K562 (cell line): ENCODE results near the gene CENPQ. TPM values are rescaled to one million over a fixed set of nuclear protein-coding genes. Genes with fewer than 3 reads are reported as not detected.
A peak's percentile ranks its signal among the peaks of the same experiment; 100 is the strongest.

ENCODE experiments used
- ATAC-seq: fragments of 200-7000 bp; cut with Tn5 transposase; 3 replicates; pipeline ENCODE4 v1.9.1; 2020; ENCODE audit warnings: moderate library complexity
- BruUV-seq: library from RNA; stranded (reverse); fragments of 400-500 nt; replicated peaks from 2 replicates; lab custom pipeline; 2021; lab: Mats Ljungman, UMichigan
- CTCF ChIA-PET: fragments of 300-600 bp; formaldehyde crosslinking; extraction: SDS; loops from one replicate; lab custom pipeline; 2021; ENCODE audit warnings: low intra/inter-chr PET ratio; lab: Yijun Ruan, JAX
- POLR2A ChIA-PET: fragments of 300-600, 350-650 bp; sonication (Branson Sonifier 250); formaldehyde crosslinking; extraction: SDS; loops from one replicate; lab custom pipeline; 2021; ENCODE audit warnings: antibody characterized with exemption, inconsistent platforms; lab: Yijun Ruan, JAX
- DNase-seq, 4 experiments: peaks; one replicate each; pipeline versions ENCODE4 v3.0.0 to v3.0.0-alpha.2; 2011 to 2018; ENCODE audit warnings: low spot score in 3 of 4, mixed read lengths in 3 of 4; ENCODE audit errors: extremely low read depth in 1 of 4
- FAIRE-seq: peaks from 2 replicates; lab custom pipeline; 2011; peaks lifted over from hg19 to GRCh38; lab: Jason Lieb, UNC
- H2AFZ ChIP-seq: 2 replicates; pipeline ENCODE4 v1.6.0; 2011; ENCODE audit warnings: low read depth, low read length, control low read depth, inconsistent platforms
- H3K27ac ChIP-seq: fragments of 200-600 bp; 3 replicates; pipeline ENCODE4 v1.8.0; 2011; ENCODE audit warnings: low read depth, mild to moderate bottlenecking, control low read depth, inconsistent platforms, low read length, moderate library complexity, mixed read lengths; ENCODE audit errors: extremely low read depth
- H3K27me3 ChIP-seq, 2 experiments: fragments of 300-600 bp in 1 of 2; 2 replicates in 1 of 2; 3 replicates in 1 of 2; pipeline versions ENCODE4 v1.6.0 to v1.8.0; 2011; ENCODE audit warnings: inconsistent platforms in 2 of 2, low read length in 2 of 2, mild to moderate bottlenecking in 1 of 2, mixed read lengths in 1 of 2, moderate library complexity in 1 of 2; ENCODE audit not compliant: control insufficient read depth in 2 of 2, insufficient read depth in 2 of 2
- H3K36me3 ChIP-seq: fragments of 300-600 bp; 3 replicates; pipeline ENCODE4 v1.8.0; 2011; ENCODE audit warnings: mild to moderate bottlenecking, low read length, inconsistent platforms; ENCODE audit not compliant: control insufficient read depth, insufficient read depth
- H3K4me1 ChIP-seq, 2 experiments: fragments of 200-600 bp in 1 of 2; replicated peaks in 1 of 2; 2 replicates in 1 of 2; 3 replicates in 1 of 2; pipeline versions ENCODE4 v1.5.1 to v1.8.0; 2011; ENCODE audit warnings: inconsistent platforms in 2 of 2, low read length in 2 of 2, mild to moderate bottlenecking in 1 of 2, mixed read lengths in 1 of 2, moderate library complexity in 1 of 2; ENCODE audit not compliant: control insufficient read depth in 2 of 2, insufficient read depth in 2 of 2
- H3K4me2 ChIP-seq: 2 replicates; pipeline ENCODE4 v1.6.1; 2011; ENCODE audit warnings: low read length, control low read depth, inconsistent platforms, mixed read lengths; ENCODE audit not compliant: insufficient read depth
- H3K4me3 ChIP-seq: fragments of 200-600 bp; sonication (generic), shearing (Covaris generic); 2 replicates; pipeline ENCODE4 v1.5.1; 2016; ENCODE audit warnings: control low read depth, inconsistent platforms
- H3K79me2 ChIP-seq: fragments of 200-600 bp; 3 replicates; pipeline ENCODE4 v1.8.0; 2011; ENCODE audit warnings: low read length, inconsistent platforms; ENCODE audit not compliant: control insufficient read depth, insufficient read depth
- H3K9ac ChIP-seq, 2 experiments: 2 replicates each; pipeline versions ENCODE4 v1.6.0 to v1.6.1; 2011; ENCODE audit warnings: low read depth in 2 of 2, low read length in 2 of 2, control low read depth in 1 of 2, inconsistent platforms in 1 of 2, mild to moderate bottlenecking in 1 of 2, mixed read lengths in 1 of 2; ENCODE audit not compliant: insufficient read depth in 1 of 2
- H3K9me1 ChIP-seq: one replicate; pipeline ENCODE4 v1.6.0; 2011; ENCODE audit warnings: inconsistent platforms, mild to moderate bottlenecking, low read length, moderate library complexity; ENCODE audit not compliant: control insufficient read depth, insufficient read depth
- H3K9me3 ChIP-seq: replicated peaks from 2 replicates; pipeline ENCODE4 v1.5.1; 2011; ENCODE audit warnings: low read depth, low read length, inconsistent platforms; ENCODE audit not compliant: control insufficient read depth, insufficient read depth
- H4K20me1 ChIP-seq: replicated peaks from 2 replicates; pipeline ENCODE4 v1.6.1; 2011; ENCODE audit warnings: low read length, inconsistent platforms, mixed read lengths; ENCODE audit not compliant: control insufficient read depth, insufficient read depth
- EGR1 ChIP-seq: fragments of 450-650 bp; conservative IDR thresholded peaks from 2 replicates; pipeline ENCODE4 v1.6.1; 2017; ENCODE audit warnings: mild to moderate bottlenecking
- GABPB1 ChIP-seq: sonication (generic); formaldehyde crosslinking; IDR thresholded peaks from 2 replicates; pipeline ENCODE4 v1.8.0; 2022; ENCODE audit warnings: mild to moderate bottlenecking, missing genetic modification reagents
- KAT7 ChIP-seq: sonication (generic); formaldehyde crosslinking; IDR thresholded peaks from 2 replicates; pipeline ENCODE4 v1.8.0; 2022; ENCODE audit warnings: missing genetic modification reagents, mild to moderate bottlenecking, borderline replicate concordance
- KDM1A ChIP-seq, 2 experiments: fragments of 450-650 bp; IDR thresholded peaks; 2 replicates each; pipeline ENCODE4 v1.6.1; 2016; ENCODE audit warnings: mild to moderate bottlenecking in 2 of 2
- MBD1 ChIP-seq: fragments of 250-450 bp; sonication (Bioruptor Pico); IDR thresholded peaks from 2 replicates; pipeline ENCODE4 v1.8.0; 2022; ENCODE audit warnings: inconsistent platforms
- MEF2A ChIP-seq: IDR thresholded peaks from 2 replicates; pipeline ENCODE4 v1.6.1; 2011; ENCODE audit warnings: low read depth, mild to moderate bottlenecking, low read length, moderate library complexity; ENCODE audit not compliant: control insufficient read depth
- MYC ChIP-seq, 2 experiments: fragments of 250-450 bp in 1 of 2; sonication (Bioruptor Pico) in 1 of 2; IDR thresholded peaks; 2 replicates each; pipeline versions ENCODE4 v1.5.1 to v1.6.1; 2012 to 2021; ENCODE audit warnings: low read depth in 2 of 2, borderline replicate concordance in 1 of 2, improper control_type of control experiment in 1 of 2, low read length in 1 of 2, mild to moderate bottlenecking in 1 of 2, moderate library complexity in 1 of 2
- NFYB ChIP-seq: IDR thresholded peaks from 2 replicates; pipeline ENCODE4 v1.6.1; 2011; ENCODE audit warnings: mild to moderate bottlenecking, moderate library complexity; ENCODE audit not compliant: insufficient read length; ENCODE audit errors: extremely low read depth
- POU5F1 ChIP-seq: fragments of 150-350 bp; IDR thresholded peaks from 2 replicates; pipeline ENCODE4 v1.6.1; 2014; ENCODE audit warnings: borderline replicate concordance, low read length, low read depth, mild to moderate bottlenecking; ENCODE audit not compliant: partially characterized antibody
- SP2 ChIP-seq: IDR thresholded peaks from 2 replicates; pipeline ENCODE4 v1.6.1; 2011; ENCODE audit warnings: mild to moderate bottlenecking, low read depth, low read length, moderate library complexity; ENCODE audit not compliant: poor library complexity, severe bottlenecking; ENCODE audit errors: extremely low read depth
- SRSF1 ChIP-seq: fragments of 200-400 bp; formaldehyde crosslinking; IDR thresholded peaks from 2 replicates; pipeline ENCODE4 v1.6.1; 2017; ENCODE audit warnings: mild to moderate bottlenecking, low read depth, low read length, moderate library complexity
- TAF7 ChIP-seq: fragments of 450-650 bp; IDR thresholded peaks from 2 replicates; pipeline ENCODE4 v1.6.1; 2016; ENCODE audit warnings: missing genetic modification characterization, missing compliant biosample characterization
- YY1 ChIP-seq, 3 experiments: IDR thresholded peaks; 2 replicates each; pipeline ENCODE4 v1.6.1; 2011; ENCODE audit warnings: low read length in 2 of 3, mild to moderate bottlenecking in 2 of 3, moderate library complexity in 2 of 3, borderline replicate concordance in 1 of 3, control low read depth in 1 of 3, low read depth in 1 of 3; ENCODE audit not compliant: insufficient read depth in 3 of 3, insufficient replicate concordance in 2 of 3, control insufficient read depth in 1 of 3, insufficient read length in 1 of 3; ENCODE audit errors: extremely low read depth in 1 of 3
- WGBS: fragments of 100-300 bp; shearing (Covaris generic); methylation state at CpG from one replicate; pipeline ENCODE4 v1.1.6; 2016; ENCODE audit warnings: low coverage, mixed read lengths; ENCODE audit not compliant: insufficient coverage; ENCODE audit errors: missing lambda C conversion rate; 5-methylcytosine and 5-hydroxymethylcytosine counted together
- in situ Hi-C: fragments of 300-500 bp; cut with MboI; formaldehyde crosslinking; loops from 4 replicates; pipeline ENCODE4 v1.15.0; 2018; ENCODE audit warnings: inconsistent platforms, mixed read lengths
- intact Hi-C: fragments of 100-400 bp; cut with micrococcal nuclease; formaldehyde crosslinking; loops from 2 replicates; pipeline ENCODE4 v1.14.2; 2022
- polyA plus RNA-seq, 8 experiments: library from polyadenylated mRNA; depleted of rRNA in 4 of 8; stranded (reverse) in 5 of 8; unstranded in 3 of 8; fragments of >200 nt; fragmentation: Nextera tagmentation in 2 of 8; fragmentation: Illumina TruSeq in 1 of 8; extraction: Ambion mirVana in 2 of 8; extraction: Trizol in 1 of 8; gene quantifications; 2 replicates each; pipeline versions ENCODE4 v1.2.1 to v1.2.3, GENCODE V29; 2011 to 2014; ENCODE audit warnings: inconsistent platforms in 1 of 8, missing spikeins in 1 of 8
- total RNA-seq, 7 experiments: library from RNA; depleted of rRNA in 6 of 7; stranded (reverse); fragments of >200 nt in 6 of 7; fragmentation: Illumina TruSeq in 2 of 7; extraction: Trizol in 2 of 7; gene quantifications; 2 replicates each; pipeline versions ENCODE4 v1.2.1 to v1.2.3, GENCODE V29; 2011 to 2021; ENCODE audit warnings: low replicate concordance in 1 of 7

Gene CENPQ
- total and polyA plus RNA-seq, 9 of the 15 experiments (the other 6 are each of a cell fraction or from before 2014, with no cell fraction given), result 12.7 to 48.3 (median 26.4) TPM

GRCh38 chr6:49462071-49462470 lies 1.1 kb upstream of the CENPQ start:
- in situ Hi-C loops, result no loop called here
- Histone ChIP-seq H3K4me2 (peak overlapping the region; percentile 98), H3K9me1 (no peaks in the 10 kb centered on the region), H3K36me3 (peaks cover 13% of the 10 kb centered on the region; the same call in 2 of the 3 replicates), H3K27ac (peak overlapping the region; percentile 84; the same call in 1 of the 3 replicates), H2AFZ (peak overlapping the region; percentile 97; the same call in 1 of the 2 replicates), H3K27me3 (no peaks in the 10 kb centered on the region), H3K79me2 (peaks cover 54% of the 10 kb centered on the region), H3K9me3 (no peaks in the 10 kb centered on the region), H4K20me1 (no peaks in the 10 kb centered on the region), H3K9ac (peak overlapping the region in 1 of 2 experiments; percentile 91; a peak in 2 of 4 replicates), H3K4me1 (peaks cover 0 to 8% of the 10 kb centered on the region in 2 experiments; a peak in 2 of 5 replicates), H3K4me3 (peak overlapping the region; percentile 74)
- TF ChIP-seq MYC (IDR thresholded peaks at IDR 0.05; ENCODE audit: low read depth, low read length) (no peak), MYC (CRISPR knock-in tag; IDR thresholded peaks at IDR 0.05; ENCODE audit: borderline replicate concordance, low read depth) (no peak), SP2 (no peak), MBD1 (no peak), GABPB1 (CRISPR knock-in tag) (no peak), KDM1A (IDR thresholded peaks at IDR 0.05) (0 out of 4 replicates have a peak, but pooled peaks of 1 of the 2 experiments have one; percentile 25), TAF7 (tag) (no peak), SRSF1 (no peak), KAT7 (0 out of 2 replicates have a peak, but pooled peaks have one; percentile 4), EGR1 (peak; percentile 16; the same call in 1 of the 2 replicates), NFYB (no peak), YY1 (IDR thresholded peaks at IDR 0.05; ENCODE audit: borderline replicate concordance in 1 of 3, control insufficient read depth in 1 of 3, extremely low read depth in 1 of 3, insufficient read depth in 3 of 3, insufficient read length in 1 of 3, insufficient replicate concordance in 2 of 3, low read depth in 1 of 3, low read length in 2 of 3) (peak in 1 of 3 experiments; percentile 47), MEF2A (no peak), POU5F1 (no peak)
- no TSS peak for BruUV-seq
- peak in 1 of 4 experiments; percentile 12 for DNase-seq
- 2% methylated on average over 3 of the region's 3 CpGs for WGBS
- intact Hi-C loops, result loop anchor here (5.0 kb wide), 2 partner anchors 145 to 275 kb away; no protein-coding TSS in a partner anchor
- FAIRE-seq, result no peak
- CTCF ChIA-PET, result no interaction called here
- no peak for ATAC-seq
- POLR2A ChIA-PET, result interaction anchor here (0.6 to 1.3 kb wide), 2 partner anchors 13 to 37 kb away, joined by 3 to 4 read pairs; no protein-coding TSS in a partner anchor
